ENCODE results near the gene DPM3.

DNA sequence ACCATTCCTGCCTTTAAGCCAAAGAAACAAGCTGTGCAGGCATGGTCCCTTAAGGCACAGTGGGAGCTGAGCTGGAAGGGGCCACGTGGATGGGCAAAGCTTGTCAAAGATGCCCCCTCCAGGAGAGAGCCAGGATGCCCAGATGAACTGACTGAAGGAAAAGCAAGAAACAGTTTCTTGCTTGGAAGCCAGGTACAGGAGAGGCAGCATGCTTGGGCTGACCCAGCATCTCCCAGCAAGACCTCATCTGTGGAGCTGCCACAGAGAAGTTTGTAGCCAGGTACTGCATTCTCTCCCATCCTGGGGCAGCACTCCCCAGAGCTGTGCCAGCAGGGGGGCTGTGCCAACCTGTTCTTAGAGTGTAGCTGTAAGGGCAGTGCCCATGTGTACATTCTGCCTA, 6.0 kb downstream of the DPM3 start:
- TF ChIP-seq HNF4A (CRISPR knock-in tag; IDR thresholded peaks at IDR 0.05) (no peak), HMGXB3 (CRISPR knock-in tag; IDR thresholded peaks at IDR 0.05; ENCODE audit: borderline replicate concordance) (no peak), CTCF (CRISPR knock-in tag; IDR thresholded peaks at IDR 0.05) (no peak), ZNF232 (CRISPR knock-in tag; IDR thresholded peaks at IDR 0.05; ENCODE audit: borderline replicate concordance) (no peak), ZNF788 (CRISPR knock-in tag; IDR thresholded peaks at IDR 0.05; ENCODE audit: borderline replicate concordance) (no peak), RXRA (CRISPR knock-in tag; IDR thresholded peaks at IDR 0.05) (no peak), SP1 (IDR thresholded peaks at IDR 0.05) (no peak), SP1 (CRISPR knock-in tag; IDR thresholded peaks at IDR 0.05) (no peak), SP2 (CRISPR knock-in tag; IDR thresholded peaks at IDR 0.05) (no peak), POLR2A (IDR thresholded peaks at IDR 0.05; ENCODE audit: insufficient read depth in 1 of 2, low read depth in 2 of 2, low read length in 2 of 2) (no peak), ZNF740 (CRISPR knock-in tag; IDR thresholded peaks at IDR 0.05) (no peak), NR2C2 (CRISPR knock-in tag; IDR thresholded peaks at IDR 0.05; ENCODE audit: borderline replicate concordance) (no peak)
- TF ChIP-seq, protein P1, sequence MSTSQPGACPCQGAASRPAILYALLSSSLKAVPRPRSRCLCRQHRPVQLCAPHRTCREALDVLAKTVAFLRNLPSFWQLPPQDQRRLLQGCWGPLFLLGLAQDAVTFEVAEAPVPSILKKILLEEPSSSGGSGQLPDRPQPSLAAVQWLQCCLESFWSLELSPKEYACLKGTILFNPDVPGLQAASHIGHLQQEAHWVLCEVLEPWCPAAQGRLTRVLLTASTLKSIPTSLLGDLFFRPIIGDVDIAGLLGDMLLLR (CRISPR knock-in tag; IDR thresholded peaks at IDR 0.05) = no peak
